SK-N-MC (cell line): ENCODE measurements around the gene ST3GAL4.

ENCODE experiments used
- EZH2 ChIP-seq: fragments of 200-600 bp; sonication (generic); IDR thresholded peaks from one replicate; pipeline ENCODE4 v1.6.1; 2017; ENCODE audit warnings: antibody characterized with exemption
- FOXP2 ChIP-seq: optimal IDR thresholded peaks from 2 replicates; pipeline ENCODE3; 2011; ENCODE audit warnings: mild to moderate bottlenecking, moderate library complexity; ENCODE audit not compliant: insufficient read depth; ENCODE audit errors: extremely low read length, control extremely low read depth
- POLR2AphosphoS5 ChIP-seq: IDR thresholded peaks from 2 replicates; pipeline ENCODE4 v1.6.1; 2012; ENCODE audit warnings: mild to moderate bottlenecking, low read depth, low read length, borderline replicate concordance

DNA sequence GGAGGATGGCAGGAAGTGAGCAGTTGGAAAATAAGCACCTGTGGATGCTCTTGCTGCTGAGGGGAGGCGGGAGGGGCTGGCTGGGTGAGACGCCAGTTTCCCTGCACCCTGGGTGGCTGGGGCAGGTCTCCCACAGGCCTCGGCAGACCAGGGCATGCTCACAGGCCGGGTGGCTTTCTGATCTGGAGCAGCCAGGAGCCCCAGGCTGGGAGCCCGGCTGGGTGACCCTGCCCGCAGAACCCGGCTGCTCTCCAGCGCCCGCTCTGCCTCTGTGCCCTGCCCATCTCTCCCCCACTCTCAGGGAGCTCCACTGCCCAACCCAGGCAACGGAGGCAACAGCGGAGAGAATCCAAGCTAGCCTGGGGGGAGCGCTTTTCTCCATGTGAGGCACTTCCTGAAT lies 27.0 kb upstream of the ST3GAL4 start:
- TF ChIP-seq POLR2AphosphoS5 (no peak), EZH2 (no peak), FOXP2 (no peak)
